NCI-H82 treated with DMSO at 0.1 percent for 48 hours (cell line): ENCODE results near the gene BBS7.
A peak's percentile ranks its signal among the peaks of the same experiment; 100 is the strongest.

Experiments
- DNase-seq: peaks from one replicate; lab custom pipeline; 2025; ENCODE audit not compliant: unreplicated experiment; lab: John Stamatoyannopoulos, UW

BBS7 gene

GRCh38 chr4:121869841-121870822 is at the start of gene BBS7:
Gene BBS7 (minus strand): TSS chr4:121870474. CDS start chr4:121870313, 161 bp downstream.
- peak; percentile 85 for DNase-seq

DNA sequence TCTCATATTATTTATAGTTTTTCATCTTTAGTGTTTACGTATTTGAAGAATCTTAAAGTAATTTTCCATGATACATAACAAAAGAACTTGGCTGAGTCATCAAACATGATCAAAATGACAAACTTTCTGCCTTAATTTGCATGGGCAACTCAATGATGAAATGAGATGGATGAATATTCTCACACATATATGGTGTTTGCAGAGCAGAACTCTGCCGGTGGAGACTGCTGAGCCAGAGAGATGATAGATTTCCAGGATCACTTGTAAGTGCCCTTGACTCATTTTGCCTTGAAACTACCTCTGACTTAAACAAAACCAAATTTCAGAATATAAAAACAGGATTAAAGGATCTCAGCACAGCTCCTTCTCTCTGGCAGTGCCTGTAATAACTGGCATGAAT is 43.4 kb upstream of the BBS7 start:
- DNase-seq: no peak

- no peak for DNase-seq
Measured at GRCh38 chr4:121908346-121908745, 38.1 kb upstream of the BBS7 start.

DNA sequence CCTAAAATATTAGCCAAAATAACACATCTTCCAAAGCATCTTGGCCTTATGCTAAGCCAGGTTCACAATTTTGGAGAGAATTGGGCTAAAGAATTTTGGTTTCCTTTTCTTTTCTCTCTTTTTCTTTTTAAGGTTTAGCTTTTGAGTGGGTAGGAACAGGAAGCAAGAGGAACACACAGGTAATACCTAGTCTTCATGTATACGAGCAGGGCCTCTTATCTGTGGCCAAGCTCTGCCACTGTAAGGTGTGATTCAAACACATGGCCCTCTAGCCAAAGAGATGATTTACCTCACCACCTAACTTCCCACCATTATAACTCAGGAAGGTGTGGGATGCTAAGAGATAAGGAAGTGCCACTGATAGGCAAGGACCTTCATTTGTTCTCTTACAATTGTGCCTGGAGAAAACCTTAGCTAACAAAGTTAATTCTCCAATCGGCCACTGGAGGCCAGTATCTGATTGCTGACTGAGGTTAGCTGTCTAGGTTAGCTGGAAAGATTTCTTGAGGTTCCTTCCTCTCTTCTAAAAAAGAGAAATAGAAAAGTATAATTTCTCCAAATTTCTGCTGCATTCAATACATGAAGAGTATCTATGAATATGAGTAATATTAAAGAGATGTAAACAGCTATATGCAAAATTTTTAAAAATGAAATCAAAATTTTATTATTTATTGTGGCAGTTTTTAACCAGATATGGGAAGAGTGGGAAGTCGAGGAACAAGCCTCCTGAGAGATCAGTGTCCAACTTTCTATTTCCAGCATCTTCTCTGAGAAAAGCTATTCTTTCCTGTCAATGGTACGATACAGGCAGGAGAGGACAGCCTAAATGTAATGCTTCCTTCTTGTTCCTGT is 30.1 kb upstream of the BBS7 start:
- peak; percentile 11 for DNase-seq

DNA sequence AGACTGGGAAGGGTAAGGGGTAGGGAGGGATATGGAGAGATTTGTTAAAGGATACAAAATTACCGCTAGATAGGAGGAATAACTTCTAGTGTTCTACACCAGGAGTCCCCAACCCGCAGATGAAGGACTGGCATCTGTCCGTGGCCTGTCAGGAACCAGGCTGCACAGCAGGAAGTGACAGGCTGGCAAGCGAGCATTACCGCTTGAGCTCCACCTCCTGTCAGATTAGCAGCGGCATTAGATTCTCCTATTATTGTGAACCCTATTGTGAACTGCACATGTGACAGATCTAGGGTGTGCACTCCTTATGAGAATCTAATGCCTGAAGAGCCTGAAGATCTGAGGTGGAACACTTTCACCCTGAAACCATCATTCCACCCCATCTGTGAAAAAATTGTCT is 27.9 kb upstream of the BBS7 start:
- peak; percentile 40 for DNase-seq

GRCh38 chr4:121888134-121888533 is 17.9 kb upstream of the BBS7 start:
- no peak for DNase-seq

- DNase-seq: no peak
Measured at GRCh38 chr4:121885115-121885514, 14.8 kb upstream of the BBS7 start.

DNA sequence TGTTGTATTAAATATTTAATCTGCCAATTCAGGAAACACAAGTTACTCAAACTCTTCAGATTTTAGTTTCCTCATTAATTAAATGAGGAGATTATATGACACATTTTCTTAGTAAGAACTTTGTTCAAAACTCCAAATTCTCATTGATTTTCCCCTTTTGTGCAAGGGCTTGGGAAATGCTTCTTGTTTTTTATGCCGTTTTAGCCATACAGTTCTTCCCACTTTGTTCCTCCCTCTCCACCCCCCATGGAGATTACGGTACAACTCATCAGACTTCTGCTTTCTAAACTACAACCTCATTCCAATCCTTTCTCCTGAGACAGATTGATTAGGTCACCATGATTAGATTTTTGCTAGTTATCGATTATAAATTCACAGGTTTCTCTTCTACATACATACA is 10.9 kb upstream of the BBS7 start:
- no peak for DNase-seq

DNA sequence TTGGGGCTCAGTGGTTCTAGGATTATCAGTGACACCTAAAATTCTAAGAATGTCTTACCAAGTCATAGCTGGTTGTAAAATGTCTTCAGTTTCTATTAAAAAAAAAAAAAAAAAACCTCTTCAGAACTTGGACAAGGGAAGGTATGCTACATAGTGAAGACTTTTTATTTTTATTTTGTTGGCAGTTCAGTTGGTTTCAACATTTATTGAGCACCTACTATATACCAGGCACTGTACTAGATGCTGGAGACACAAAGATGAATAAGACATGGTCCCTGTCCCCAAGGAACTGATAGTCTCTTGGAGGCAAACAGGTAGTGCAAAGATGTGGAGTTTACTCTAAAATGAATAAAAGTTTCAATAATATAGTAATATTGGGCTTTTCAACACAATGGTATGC is 8.9 kb upstream of the BBS7 start:
- DNase-seq: no peak

- DNase-seq: peak; percentile 97
Measured at GRCh38 chr4:121877041-121877773, 6.9 kb upstream of the BBS7 start.

DNA sequence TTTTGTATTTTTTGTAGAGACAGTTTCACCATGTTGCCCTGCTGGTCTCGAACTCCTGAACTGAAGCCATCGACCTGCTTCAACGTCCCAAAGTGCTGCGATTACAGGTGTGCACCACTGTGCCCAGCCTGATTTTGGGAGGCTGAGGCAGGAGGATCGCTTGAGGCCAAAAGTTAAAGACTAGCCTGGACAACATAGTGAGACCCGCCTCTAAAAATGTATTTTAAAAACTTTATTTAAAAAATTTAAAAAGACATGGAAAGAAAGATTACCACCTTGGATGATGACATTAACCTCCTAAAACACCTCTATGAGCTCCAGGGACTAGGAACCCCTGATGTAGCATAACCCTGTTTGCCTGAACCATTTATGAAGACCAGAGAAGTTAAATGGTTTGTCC is 5.8 kb upstream of the BBS7 start:
- DNase-seq: no peak

- DNase-seq: no peak
Measured at GRCh38 chr4:121875652-121876051, 5.4 kb upstream of the BBS7 start.

DNA sequence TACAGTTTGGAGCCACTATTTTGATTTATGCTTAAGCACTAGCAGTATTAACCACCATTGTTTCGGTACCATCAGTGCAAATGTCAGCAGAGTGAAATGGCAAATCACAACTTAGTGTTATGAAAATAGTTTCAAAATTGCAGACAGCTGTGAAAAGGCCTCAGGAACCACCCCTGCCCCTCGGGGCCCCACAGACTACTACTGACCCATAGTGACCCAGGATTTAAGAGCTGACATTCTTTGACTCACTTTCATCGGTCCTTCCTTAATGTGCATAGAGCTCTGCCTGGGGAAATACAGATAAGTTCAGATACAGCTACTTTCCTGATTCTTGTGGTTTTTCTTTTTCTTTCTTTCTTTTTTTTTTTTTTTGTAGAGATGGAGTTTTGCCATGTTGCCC is 3.3 kb upstream of the BBS7 start:
- DNase-seq: no peak

GRCh38 chr4:121863799-121864198 is 6.5 kb downstream of the BBS7 start:
- DNase-seq: no peak

DNA sequence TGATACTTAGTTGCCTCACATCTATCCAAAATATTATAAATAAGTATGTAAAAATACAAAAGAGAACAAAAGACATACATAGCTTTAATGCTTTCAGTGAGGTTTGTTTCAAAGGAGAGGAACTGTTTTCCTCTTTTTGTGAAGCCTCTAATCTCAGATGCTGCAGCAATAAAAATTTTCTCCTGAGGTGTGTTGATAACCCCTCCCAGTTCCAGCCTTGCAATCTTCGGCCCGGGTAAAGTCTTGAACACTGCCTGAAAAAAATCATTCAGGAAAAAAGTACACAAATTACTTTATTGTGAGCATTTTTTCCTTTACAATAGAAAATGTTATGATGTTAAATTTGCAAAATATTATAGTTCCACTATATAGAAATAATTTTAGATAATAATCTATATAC is 8.8 kb downstream of the BBS7 start:
- DNase-seq: no peak

- no peak for DNase-seq
Measured at GRCh38 chr4:121860121-121860520, 10.2 kb downstream of the BBS7 start.

- DNase-seq: no peak
Measured at GRCh38 chr4:121851354-121851753, 18.9 kb downstream of the BBS7 start.

GRCh38 chr4:121846662-121847061 is 23.6 kb downstream of the BBS7 start:
- DNase-seq: no peak

DNA sequence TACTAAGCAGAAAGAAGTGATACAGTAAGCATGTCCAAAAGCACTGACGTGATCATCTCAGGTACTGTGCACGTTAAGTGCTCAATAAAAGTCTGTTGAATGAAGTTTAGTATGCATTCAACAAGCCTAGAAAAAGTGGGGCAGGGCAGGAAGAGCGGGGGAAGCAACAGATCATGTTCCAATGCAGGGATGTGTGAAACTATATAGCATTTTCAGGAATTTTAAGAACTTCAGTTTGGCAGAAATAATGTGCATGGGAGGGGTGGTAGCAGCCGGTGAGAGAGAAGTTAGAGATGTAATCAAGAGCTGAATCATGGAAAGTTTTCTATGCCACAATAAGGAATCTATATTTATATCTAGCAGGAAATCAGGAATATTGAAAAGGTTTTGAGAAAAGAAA is 27.4 kb downstream of the BBS7 start:
- no peak for DNase-seq

GRCh38 chr4:121838136-121838535 is 32.1 kb downstream of the BBS7 start:
- DNase-seq: no peak

DNA sequence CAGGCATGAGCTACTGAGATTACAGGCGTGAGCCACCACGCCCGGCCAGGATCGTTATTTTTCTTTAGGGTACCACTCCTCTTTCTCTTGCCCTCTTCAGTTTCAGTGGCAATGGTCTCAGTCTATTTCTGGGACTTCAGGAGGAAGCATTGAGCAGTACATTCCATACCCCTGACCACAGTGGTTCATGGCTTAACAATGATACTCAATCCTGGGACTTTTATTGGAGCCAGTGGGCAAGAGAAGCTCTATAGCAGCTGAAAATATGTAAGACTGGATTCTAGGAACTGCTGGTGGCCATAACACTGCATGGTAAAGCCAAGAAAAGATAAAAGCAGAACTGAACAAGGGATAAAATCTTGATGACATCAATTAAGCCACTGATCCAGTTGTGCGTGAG is 40.8 kb downstream of the BBS7 start:
- no peak for DNase-seq
